Measurements from ENCODE around the gene HACE1.

DNA sequence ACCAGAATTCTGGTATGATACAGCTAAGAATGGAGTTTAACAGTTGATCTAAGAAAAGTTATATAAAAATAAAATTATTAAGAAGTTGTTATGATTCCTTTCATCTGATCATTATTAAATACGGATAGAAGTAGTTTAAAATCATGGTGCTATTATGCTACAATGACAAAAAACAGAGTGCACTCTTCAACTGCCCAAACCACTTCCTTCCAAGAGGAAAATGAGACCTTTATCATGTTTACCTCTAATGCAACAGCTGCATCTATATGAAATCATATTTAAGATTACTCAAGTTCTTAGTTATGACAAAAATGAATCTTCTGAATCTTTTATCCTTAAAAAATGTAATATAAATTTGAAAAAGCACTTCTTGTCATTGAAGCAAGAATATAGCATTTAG, 31.2 kb downstream of the HACE1 start:
- TF ChIP-seq, protein P1, sequence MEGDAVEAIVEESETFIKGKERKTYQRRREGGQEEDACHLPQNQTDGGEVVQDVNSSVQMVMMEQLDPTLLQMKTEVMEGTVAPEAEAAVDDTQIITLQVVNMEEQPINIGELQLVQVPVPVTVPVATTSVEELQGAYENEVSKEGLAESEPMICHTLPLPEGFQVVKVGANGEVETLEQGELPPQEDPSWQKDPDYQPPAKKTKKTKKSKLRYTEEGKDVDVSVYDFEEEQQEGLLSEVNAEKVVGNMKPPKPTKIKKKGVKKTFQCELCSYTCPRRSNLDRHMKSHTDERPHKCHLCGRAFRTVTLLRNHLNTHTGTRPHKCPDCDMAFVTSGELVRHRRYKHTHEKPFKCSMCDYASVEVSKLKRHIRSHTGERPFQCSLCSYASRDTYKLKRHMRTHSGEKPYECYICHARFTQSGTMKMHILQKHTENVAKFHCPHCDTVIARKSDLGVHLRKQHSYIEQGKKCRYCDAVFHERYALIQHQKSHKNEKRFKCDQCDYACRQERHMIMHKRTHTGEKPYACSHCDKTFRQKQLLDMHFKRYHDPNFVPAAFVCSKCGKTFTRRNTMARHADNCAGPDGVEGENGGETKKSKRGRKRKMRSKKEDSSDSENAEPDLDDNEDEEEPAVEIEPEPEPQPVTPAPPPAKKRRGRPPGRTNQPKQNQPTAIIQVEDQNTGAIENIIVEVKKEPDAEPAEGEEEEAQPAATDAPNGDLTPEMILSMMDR (IDR thresholded peaks at IDR 0.05): no peak
- no peak for TF ChIP-seq POLR2A (IDR thresholded peaks at IDR 0.05)

Measured in ovary (tissue), 3 donors.